ENCODE measurements around the gene RAG1. TPM values are rescaled to one million over a fixed set of nuclear protein-coding genes. Genes with fewer than 3 reads are reported as not detected.

RAG1 gene
- total RNA-seq, 4 donors from 2014 or later: 0.22 to 0.60 (median 0.41) TPM

DNA sequence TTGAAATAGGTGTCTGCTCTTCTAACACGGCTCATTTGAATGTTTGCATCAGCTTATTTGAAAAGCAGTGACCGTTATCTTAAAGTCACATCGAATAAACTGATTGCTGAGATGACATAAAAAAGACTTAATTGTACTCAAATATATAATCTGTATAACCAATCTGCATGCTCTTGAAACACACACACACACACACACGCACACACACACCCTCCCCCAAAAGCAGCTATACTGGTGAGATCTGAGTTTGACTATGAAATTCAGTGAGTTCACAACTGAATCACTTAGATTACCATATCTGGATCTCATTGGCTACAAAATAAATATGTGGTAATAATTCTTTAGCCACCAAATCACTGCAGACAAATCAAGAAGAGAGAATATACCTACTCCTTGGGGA lies 22.7 kb downstream of the RAG1 start:
- H3K4me3 ChIP-seq: no peak overlapping the region
- H3K27me3 ChIP-seq: peaks cover 0 to 24% of the 10 kb centered on the region in 2 donors
- peaks cover 0 to 6% (median 0%) of the 10 kb centered on the region in 4 donors for H3K4me1 ChIP-seq
- whole genome bisulfite sequencing, 2 donors: 61 to 66% methylated on average over 4 of the region's 4 CpGs
- DNase-seq (ENCODE audit: low spot score in 2 of 2): no peak
- no peak overlapping the region for H3K27ac ChIP-seq
- no peaks in the 10 kb centered on the region for H3K9me3 ChIP-seq
- no peak for TF ChIP-seq EP300 (IDR thresholded peaks at IDR 0.05)
- TF ChIP-seq CTCF (IDR thresholded peaks at IDR 0.05): no peak
- no peak for TF ChIP-seq POLR2A (IDR thresholded peaks at IDR 0.05)
- H3K36me3 ChIP-seq: no peaks in the 10 kb centered on the region

GRCh38 chr11:36591433-36591832 lies 23.6 kb downstream of the RAG1 start:
- WGBS, 2 donors: 44 to 48% methylated on average over 1 of the region's 1 CpG
- DNase-seq (ENCODE audit: low spot score in 2 of 2): no peak
- no peak for TF ChIP-seq EP300 (IDR thresholded peaks at IDR 0.05)
- no peak for TF ChIP-seq POLR2A (IDR thresholded peaks at IDR 0.05)
- no peak for TF ChIP-seq CTCF (IDR thresholded peaks at IDR 0.05)

GRCh38 chr11:36594316-36594989 lies 26.6 kb downstream of the RAG1 start, which contains the start of gene IFTAP:
Gene IFTAP (plus strand): TSS chr11:36594502. CDS start chr11:36610104, 15,602 bp downstream.
- Histone ChIP-seq H3K36me3 (no peaks in the 10 kb centered on the region), H3K4me3 (peak within 1 kb of the TSS; percentile 50 to 68 (median 62)), H3K4me1 (peaks cover 0 to 14% (median 0%) of the 10 kb centered on the region in 4 donors), H3K27ac (peak within 1 kb of the TSS in 1 of 4 donors; percentile 68), H3K27me3 (peaks cover 0 to 23% of the 10 kb centered on the region in 2 donors), H3K9me3 (no peaks in the 10 kb centered on the region)
- WGBS, 2 donors: 0% methylated on average over 29 of the region's 29 CpGs
- TF ChIP-seq EP300 (IDR thresholded peaks at IDR 0.05) (peak; percentile 22 to 73), POLR2A (IDR thresholded peaks at IDR 0.05) (peak in 1 of 2 donors; percentile 11), CTCF (IDR thresholded peaks at IDR 0.05) (peak in 1 of 5 experiments; percentile 33)
- DNase-seq (ENCODE audit: low spot score in 2 of 2): peak in 1 of 2 donors; percentile 60

More at GRCh38 chr11:36591433-36591832, 23.6 kb downstream of the RAG1 start:
- Histone ChIP-seq H3K4me1 (peaks cover 0 to 14% (median 0%) of the 10 kb centered on the region in 4 donors), H3K36me3 (no peaks in the 10 kb centered on the region), H3K27ac (no peak overlapping the region), H3K27me3 (peaks cover 0 to 24% of the 10 kb centered on the region in 2 donors), H3K9me3 (no peaks in the 10 kb centered on the region), H3K4me3 (no peak overlapping the region)

GRCh38 chr11:36596880-36597279 lies 29.1 kb downstream of the RAG1 start:
- no peaks in the 10 kb centered on the region for H3K27me3 ChIP-seq
- TF ChIP-seq EP300 (IDR thresholded peaks at IDR 0.05): no peak

DNA sequence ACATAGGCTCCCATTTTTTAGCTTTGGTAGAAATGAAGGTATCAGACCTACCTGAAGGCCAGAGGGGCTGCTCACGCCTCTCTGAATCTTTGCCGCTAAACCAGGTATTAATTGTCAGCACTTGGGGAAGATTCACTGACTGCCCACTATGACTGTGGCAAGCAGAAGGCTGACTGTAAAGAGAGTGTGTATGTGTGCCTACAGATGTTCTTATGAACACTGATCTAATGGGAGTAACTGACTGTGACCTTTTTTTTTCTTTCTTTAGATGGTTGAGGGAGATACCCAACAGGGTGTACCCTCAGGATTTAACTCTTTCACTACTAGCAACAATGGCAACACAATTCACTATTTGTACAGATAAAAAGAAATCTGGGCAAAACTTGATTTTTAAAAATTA lies 30.2 kb downstream of the RAG1 start, which contains the start of gene RAG2:
RAG2 (minus strand) TSS at position 186 of the 400 bp plus-strand sequence. CDS start 4,068 bp downstream, outside the sequence.
- WGBS, 2 donors: 84 to 93% methylated on average over 2 of the region's 2 CpGs
- H3K4me3 ChIP-seq: no peak within 1 kb of the TSS
- H3K9me3 ChIP-seq: no peaks in the 10 kb centered on the region
- TF ChIP-seq CTCF (IDR thresholded peaks at IDR 0.05) (no peak), POLR2A (IDR thresholded peaks at IDR 0.05) (no peak), EP300 (IDR thresholded peaks at IDR 0.05) (no peak)
- H3K4me1 ChIP-seq: peaks cover 0 to 14% (median 0%) of the 10 kb centered on the region in 4 donors
- no peak for DNase-seq (ENCODE audit: low spot score in 2 of 2)
- no peaks in the 10 kb centered on the region for H3K27me3 ChIP-seq
- no peak within 1 kb of the TSS for H3K27ac ChIP-seq
- H3K36me3 ChIP-seq: no peaks in the 10 kb centered on the region

More at GRCh38 chr11:36596880-36597279, 29.1 kb downstream of the RAG1 start:
- H3K9me3 ChIP-seq: no peaks in the 10 kb centered on the region
- H3K36me3 ChIP-seq: no peaks in the 10 kb centered on the region
- no peak for DNase-seq (ENCODE audit: low spot score in 2 of 2)
- no peak overlapping the region for H3K4me3 ChIP-seq
- H3K4me1 ChIP-seq: peaks cover 0 to 14% (median 0%) of the 10 kb centered on the region in 4 donors
- H3K27ac ChIP-seq: no peak overlapping the region

All from tibial nerve (tissue), 4 donors.